K562 (cell line): ENCODE data around the gene DNASE1L3. TPM values are rescaled to one million over a fixed set of nuclear protein-coding genes. Genes with fewer than 3 reads are reported as not detected.

ENCODE experiments used
- ATAC-seq: fragments of 200-7000 bp; cut with Tn5 transposase; 3 replicates; pipeline ENCODE4 v1.9.1; 2020; ENCODE audit warnings: moderate library complexity
- BruUV-seq: library from RNA; stranded (reverse); fragments of 400-500 nt; replicated peaks from 2 replicates; lab custom pipeline; 2021; lab: Mats Ljungman, UMichigan
- CTCF ChIA-PET: fragments of 300-600 bp; formaldehyde crosslinking; extraction: SDS; loops from one replicate; lab custom pipeline; 2021; ENCODE audit warnings: low intra/inter-chr PET ratio; lab: Yijun Ruan, JAX
- POLR2A ChIA-PET: fragments of 300-600, 350-650 bp; sonication (Branson Sonifier 250); formaldehyde crosslinking; extraction: SDS; loops from one replicate; lab custom pipeline; 2021; ENCODE audit warnings: antibody characterized with exemption, inconsistent platforms; lab: Yijun Ruan, JAX
- DNase-seq, 4 experiments: peaks; one replicate each; pipeline versions ENCODE4 v3.0.0 to v3.0.0-alpha.2; 2011 to 2018; ENCODE audit warnings: low spot score in 3 of 4, mixed read lengths in 3 of 4; ENCODE audit errors: extremely low read depth in 1 of 4
- FAIRE-seq: peaks from 2 replicates; lab custom pipeline; 2011; peaks lifted over from hg19 to GRCh38; lab: Jason Lieb, UNC
- H2AFZ ChIP-seq: 2 replicates; pipeline ENCODE4 v1.6.0; 2011; ENCODE audit warnings: low read depth, low read length, control low read depth, inconsistent platforms
- H3K27ac ChIP-seq: fragments of 200-600 bp; 3 replicates; pipeline ENCODE4 v1.8.0; 2011; ENCODE audit warnings: low read depth, mild to moderate bottlenecking, control low read depth, inconsistent platforms, low read length, moderate library complexity, mixed read lengths; ENCODE audit errors: extremely low read depth
- H3K27me3 ChIP-seq, 2 experiments: fragments of 300-600 bp in 1 of 2; 2 replicates in 1 of 2; 3 replicates in 1 of 2; pipeline versions ENCODE4 v1.6.0 to v1.8.0; 2011; ENCODE audit warnings: inconsistent platforms in 2 of 2, low read length in 2 of 2, mild to moderate bottlenecking in 1 of 2, mixed read lengths in 1 of 2, moderate library complexity in 1 of 2; ENCODE audit not compliant: control insufficient read depth in 2 of 2, insufficient read depth in 2 of 2
- H3K36me3 ChIP-seq: fragments of 300-600 bp; 3 replicates; pipeline ENCODE4 v1.8.0; 2011; ENCODE audit warnings: mild to moderate bottlenecking, low read length, inconsistent platforms; ENCODE audit not compliant: control insufficient read depth, insufficient read depth
- H3K4me1 ChIP-seq, 2 experiments: fragments of 200-600 bp in 1 of 2; replicated peaks in 1 of 2; 2 replicates in 1 of 2; 3 replicates in 1 of 2; pipeline versions ENCODE4 v1.5.1 to v1.8.0; 2011; ENCODE audit warnings: inconsistent platforms in 2 of 2, low read length in 2 of 2, mild to moderate bottlenecking in 1 of 2, mixed read lengths in 1 of 2, moderate library complexity in 1 of 2; ENCODE audit not compliant: control insufficient read depth in 2 of 2, insufficient read depth in 2 of 2
- H3K4me2 ChIP-seq: 2 replicates; pipeline ENCODE4 v1.6.1; 2011; ENCODE audit warnings: low read length, control low read depth, inconsistent platforms, mixed read lengths; ENCODE audit not compliant: insufficient read depth
- H3K4me3 ChIP-seq: fragments of 200-600 bp; sonication (generic), shearing (Covaris generic); 2 replicates; pipeline ENCODE4 v1.5.1; 2016; ENCODE audit warnings: control low read depth, inconsistent platforms
- H3K79me2 ChIP-seq: fragments of 200-600 bp; 3 replicates; pipeline ENCODE4 v1.8.0; 2011; ENCODE audit warnings: low read length, inconsistent platforms; ENCODE audit not compliant: control insufficient read depth, insufficient read depth
- H3K9ac ChIP-seq, 2 experiments: 2 replicates each; pipeline versions ENCODE4 v1.6.0 to v1.6.1; 2011; ENCODE audit warnings: low read depth in 2 of 2, low read length in 2 of 2, control low read depth in 1 of 2, inconsistent platforms in 1 of 2, mild to moderate bottlenecking in 1 of 2, mixed read lengths in 1 of 2; ENCODE audit not compliant: insufficient read depth in 1 of 2
- H3K9me1 ChIP-seq: one replicate; pipeline ENCODE4 v1.6.0; 2011; ENCODE audit warnings: inconsistent platforms, mild to moderate bottlenecking, low read length, moderate library complexity; ENCODE audit not compliant: control insufficient read depth, insufficient read depth
- H3K9me3 ChIP-seq: replicated peaks from 2 replicates; pipeline ENCODE4 v1.5.1; 2011; ENCODE audit warnings: low read depth, low read length, inconsistent platforms; ENCODE audit not compliant: control insufficient read depth, insufficient read depth
- H4K20me1 ChIP-seq: replicated peaks from 2 replicates; pipeline ENCODE4 v1.6.1; 2011; ENCODE audit warnings: low read length, inconsistent platforms, mixed read lengths; ENCODE audit not compliant: control insufficient read depth, insufficient read depth
- ARID1B ChIP-seq: fragments of 450-650 bp; IDR thresholded peaks from 2 replicates; pipeline ENCODE4 v1.6.1; 2016; ENCODE audit warnings: antibody characterized with exemption, mild to moderate bottlenecking, inconsistent platforms
- CBFA2T2 ChIP-seq: fragments of 450-650 bp; conservative IDR thresholded peaks from 2 replicates; pipeline ENCODE4 v1.6.1; 2017; ENCODE audit warnings: mild to moderate bottlenecking
- CBFA2T3 ChIP-seq: fragments of 450-650 bp; IDR thresholded peaks from 2 replicates; pipeline ENCODE4 v1.6.1; 2017
- CBX8 ChIP-seq: fragments of 200-600 bp; sonication (generic); IDR thresholded peaks from 2 replicates; pipeline ENCODE4 v1.6.1; 2012; ENCODE audit warnings: borderline replicate concordance, mixed run types, low read depth, mild to moderate bottlenecking, moderate library complexity, mixed read lengths, low read length, control low read depth, inconsistent platforms; ENCODE audit not compliant: poor library complexity, severe bottlenecking; ENCODE audit errors: extremely low read depth
- CEBPB ChIP-seq: fragments of 450-650 bp; IDR thresholded peaks from 2 replicates; pipeline ENCODE4 v1.6.1; 2016; ENCODE audit warnings: missing genetic modification characterization, missing compliant biosample characterization
- STAT5B ChIP-seq: fragments of 250-450 bp; sonication (Bioruptor Pico); IDR thresholded peaks from 2 replicates; pipeline ENCODE4 v1.8.0; 2021; ENCODE audit warnings: mild to moderate bottlenecking, inconsistent platforms
- TAL1 ChIP-seq: fragments of 450-650 bp; IDR thresholded peaks from 2 replicates; pipeline ENCODE4 v1.6.1; 2016; ENCODE audit warnings: mild to moderate bottlenecking
- TEAD4 ChIP-seq, 2 experiments: sonication (generic) in 1 of 2; formaldehyde crosslinking in 1 of 2; IDR thresholded peaks; 2 replicates each; pipeline versions ENCODE4 v1.6.1 to v1.8.0; 2012 to 2022; ENCODE audit warnings: borderline replicate concordance in 1 of 2, inconsistent platforms in 1 of 2, low read length in 1 of 2, mild to moderate bottlenecking in 1 of 2, missing genetic modification reagents in 1 of 2
- ZNF696 ChIP-seq: fragments of 250-450 bp; sonication (Bioruptor Pico); conservative IDR thresholded peaks from 2 replicates; pipeline ENCODE4 v1.4.0; 2020; ENCODE audit warnings: mild to moderate bottlenecking, moderate library complexity
- ZNF699 ChIP-seq: fragments of 250-450 bp; sonication (Bioruptor Pico); IDR thresholded peaks from 2 replicates; pipeline ENCODE4 v1.8.0; 2021; ENCODE audit warnings: mild to moderate bottlenecking, moderate library complexity; ENCODE audit not compliant: insufficient replicate concordance
- WGBS: fragments of 100-300 bp; shearing (Covaris generic); methylation state at CpG from one replicate; pipeline ENCODE4 v1.1.6; 2016; ENCODE audit warnings: low coverage, mixed read lengths; ENCODE audit not compliant: insufficient coverage; ENCODE audit errors: missing lambda C conversion rate; 5-methylcytosine and 5-hydroxymethylcytosine counted together
- in situ Hi-C: fragments of 300-500 bp; cut with MboI; formaldehyde crosslinking; loops from 4 replicates; pipeline ENCODE4 v1.15.0; 2018; ENCODE audit warnings: inconsistent platforms, mixed read lengths
- intact Hi-C: fragments of 100-400 bp; cut with micrococcal nuclease; formaldehyde crosslinking; loops from 2 replicates; pipeline ENCODE4 v1.14.2; 2022
- polyA plus RNA-seq, 8 experiments: library from polyadenylated mRNA; depleted of rRNA in 4 of 8; stranded (reverse) in 5 of 8; unstranded in 3 of 8; fragments of >200 nt; fragmentation: Nextera tagmentation in 2 of 8; fragmentation: Illumina TruSeq in 1 of 8; extraction: Ambion mirVana in 2 of 8; extraction: Trizol in 1 of 8; gene quantifications; 2 replicates each; pipeline versions ENCODE4 v1.2.1 to v1.2.3, GENCODE V29; 2011 to 2014; ENCODE audit warnings: inconsistent platforms in 1 of 8, missing spikeins in 1 of 8
- total RNA-seq, 7 experiments: library from RNA; depleted of rRNA in 6 of 7; stranded (reverse); fragments of >200 nt in 6 of 7; fragmentation: Illumina TruSeq in 2 of 7; extraction: Trizol in 2 of 7; gene quantifications; 2 replicates each; pipeline versions ENCODE4 v1.2.1 to v1.2.3, GENCODE V29; 2011 to 2021; ENCODE audit warnings: low replicate concordance in 1 of 7

The DNASE1L3 gene
- total and polyA plus RNA-seq, 9 of the 15 experiments (the other 6 are each of a cell fraction or from before 2014, with no cell fraction given), result 0.06 TPM; not detected in 8

DNA sequence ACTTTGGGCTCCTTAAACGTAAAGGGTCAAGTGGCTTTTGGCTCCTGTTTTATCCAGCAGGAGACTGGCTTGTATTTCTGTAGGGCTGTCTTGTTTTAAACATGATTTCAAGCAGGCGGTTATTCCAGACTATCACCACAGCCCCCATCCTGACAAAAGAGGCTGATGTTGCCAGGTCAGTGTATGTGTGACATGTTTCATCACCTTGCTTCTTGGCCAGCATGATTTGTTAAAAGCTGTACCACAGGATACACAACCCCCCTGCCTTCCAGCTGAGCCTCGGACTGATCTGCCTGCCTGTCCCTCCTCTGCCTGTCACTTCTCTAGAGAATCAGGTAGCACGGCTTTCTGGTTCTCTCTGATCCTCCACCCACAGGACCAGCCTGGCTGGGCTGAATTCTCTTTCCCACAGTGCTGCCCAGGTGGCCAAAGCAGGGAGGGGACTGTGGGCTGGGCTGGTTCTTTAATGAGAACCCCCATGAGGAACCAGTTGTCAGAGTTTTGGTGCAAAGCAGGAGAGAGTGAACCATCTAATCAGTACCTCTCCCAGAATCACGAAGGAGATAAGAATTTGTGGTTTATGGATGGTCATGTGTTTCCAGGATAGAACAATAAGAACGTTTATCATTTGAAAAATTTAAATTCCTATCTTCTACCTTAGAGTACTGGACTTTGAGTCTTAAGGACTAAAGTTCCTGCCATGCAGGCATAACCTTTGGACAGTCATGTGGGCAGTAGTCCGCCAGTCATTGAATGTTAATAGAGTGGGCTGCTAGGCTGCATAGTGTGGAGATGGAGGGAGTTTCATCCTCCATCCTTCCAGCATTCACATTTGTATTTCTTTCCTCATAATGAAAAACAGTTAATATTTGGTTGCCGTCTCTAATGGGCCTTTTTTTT, 35.6 kb upstream of the DNASE1L3 start:
- in situ Hi-C loops, result no loop called here
- H3K79me2 ChIP-seq, result no peaks in the 10 kb centered on the region
- ChIA-PET POLR2A (no interaction called here), CTCF (no interaction called here)
- intact Hi-C loops, result no loop called here
- no peaks in the 10 kb centered on the region for H3K36me3 ChIP-seq
- DNase-seq, result no peak
- no peaks in the 10 kb centered on the region for H3K9me1 ChIP-seq
- H3K4me1 ChIP-seq, result peaks cover 0 to 10% of the 10 kb centered on the region in 2 experiments; a peak in 3 of 5 replicates
- WGBS, result 11% methylated on average over 8 of the region's 8 CpGs
- no peaks in the 10 kb centered on the region for H3K27me3 ChIP-seq
- H3K4me3 ChIP-seq, result no peak overlapping the region
- H3K9me3 ChIP-seq, result no peaks in the 10 kb centered on the region
- no peak overlapping the region for H2AFZ ChIP-seq
- no peak overlapping the region for H3K9ac ChIP-seq
- no TSS peak for BruUV-seq
- no peak overlapping the region for H3K4me2 ChIP-seq
- peak; percentile 37; the same call in 1 of the 2 replicates for TF ChIP-seq ARID1B
- no peak for TF ChIP-seq ZNF699 (CRISPR knock-in tag)
- TF ChIP-seq TAL1, result peak; percentile 37
- TF ChIP-seq CBFA2T2, result peak; percentile 39
- TF ChIP-seq CBFA2T3, result peak; percentile 61
- no peak for TF ChIP-seq CBX8
- peak; percentile 65; the same call in 1 of the 2 replicates for TF ChIP-seq TEAD4 (IDR thresholded peaks at IDR 0.05; ENCODE audit: low read length)
- no peak for TF ChIP-seq TEAD4 (CRISPR knock-in tag; IDR thresholded peaks at IDR 0.05; ENCODE audit: borderline replicate concordance)
- no peak for TF ChIP-seq ZNF696
- TF ChIP-seq STAT5B (CRISPR knock-in tag), result no peak
- no peak for TF ChIP-seq CEBPB
- H3K27ac ChIP-seq, result no peak overlapping the region
- peak; percentile 57 for ATAC-seq
- no peak for FAIRE-seq
- H4K20me1 ChIP-seq, result 0 out of 2 replicates have a peak, but pooled peaks cover 5% of the 10 kb centered on the region
